ENCODE data around the gene QRSL1.

The QRSL1 gene

GRCh38 chr6:106716966-106717365, 87.6 kb downstream of the QRSL1 start:
- Histone ChIP-seq H3K36me3 (ENCODE audit: control insufficient read depth, low read length) (peaks cover 4% of the 10 kb centered on the region; the same call in 1 of the 2 replicates), H3K79me2 (ENCODE audit: control insufficient read depth, low read length) (no peaks in the 10 kb centered on the region), H3K27ac (ENCODE audit: low read depth, low read length) (peak overlapping the region; percentile 97), H3K4me1 (ENCODE audit: control insufficient read depth, low read length) (peaks cover 69% of the 10 kb centered on the region), H3K4me2 (ENCODE audit: low read length) (peak overlapping the region; percentile 96), H3K4me3 (ENCODE audit: low read length) (peak overlapping the region; percentile 74), H4K20me1 (ENCODE audit: control insufficient read depth, insufficient read depth, low read depth, low read length) (no peaks in the 10 kb centered on the region), H3K9me3 (ENCODE audit: control insufficient read depth, insufficient read depth, low read length) (no peaks in the 10 kb centered on the region), H3F3A (ENCODE audit: control insufficient read depth, insufficient read depth) (peaks cover 28% of the 10 kb centered on the region), H3K9me2 (replicated peaks; ENCODE audit: control insufficient read depth, low read length) (no peaks in the 10 kb centered on the region), H3K27me3 (ENCODE audit: control insufficient read depth, low read length) (no peaks in the 10 kb centered on the region)
- TF ChIP-seq, protein P1, sequence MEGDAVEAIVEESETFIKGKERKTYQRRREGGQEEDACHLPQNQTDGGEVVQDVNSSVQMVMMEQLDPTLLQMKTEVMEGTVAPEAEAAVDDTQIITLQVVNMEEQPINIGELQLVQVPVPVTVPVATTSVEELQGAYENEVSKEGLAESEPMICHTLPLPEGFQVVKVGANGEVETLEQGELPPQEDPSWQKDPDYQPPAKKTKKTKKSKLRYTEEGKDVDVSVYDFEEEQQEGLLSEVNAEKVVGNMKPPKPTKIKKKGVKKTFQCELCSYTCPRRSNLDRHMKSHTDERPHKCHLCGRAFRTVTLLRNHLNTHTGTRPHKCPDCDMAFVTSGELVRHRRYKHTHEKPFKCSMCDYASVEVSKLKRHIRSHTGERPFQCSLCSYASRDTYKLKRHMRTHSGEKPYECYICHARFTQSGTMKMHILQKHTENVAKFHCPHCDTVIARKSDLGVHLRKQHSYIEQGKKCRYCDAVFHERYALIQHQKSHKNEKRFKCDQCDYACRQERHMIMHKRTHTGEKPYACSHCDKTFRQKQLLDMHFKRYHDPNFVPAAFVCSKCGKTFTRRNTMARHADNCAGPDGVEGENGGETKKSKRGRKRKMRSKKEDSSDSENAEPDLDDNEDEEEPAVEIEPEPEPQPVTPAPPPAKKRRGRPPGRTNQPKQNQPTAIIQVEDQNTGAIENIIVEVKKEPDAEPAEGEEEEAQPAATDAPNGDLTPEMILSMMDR (IDR thresholded peaks at IDR 0.05; ENCODE audit: low read depth, low read length, poor library complexity, severe bottlenecking), result no peak
- TF ChIP-seq EZH2phosphoT487 (IDR thresholded peaks at IDR 0.05; ENCODE audit: borderline replicate concordance, low read length), result no peak

Data from DOHH2 (cell line).